GM18526 (cell line): ENCODE measurements around the gene TF.

Experiments
- POLR2A ChIP-seq: IDR thresholded peaks from 3 replicates; pipeline ENCODE4 v1.6.1; 2011; ENCODE audit not compliant: insufficient read length; ENCODE audit errors: extremely low read depth

Gene TF

GRCh38 chr3:133745981-133746711, at the start of gene TF:
Gene TF (plus strand): TSS chr3:133746393. CDS start chr3:133746441, 48 bp downstream.
- no peak for TF ChIP-seq POLR2A

- no peak for TF ChIP-seq POLR2A
Measured at GRCh38 chr3:133697960-133698359, 48.2 kb upstream of the TF start.

GRCh38 chr3:133699467-133699866, 46.7 kb upstream of the TF start:
- no peak for TF ChIP-seq POLR2A

- TF ChIP-seq POLR2A = no peak
Measured at GRCh38 chr3:133699903-133700302, 46.3 kb upstream of the TF start.

- no peak for TF ChIP-seq POLR2A
Measured at GRCh38 chr3:133700351-133700750, 45.8 kb upstream of the TF start.

- TF ChIP-seq POLR2A = no peak
Measured at GRCh38 chr3:133701435-133702358, 44.5 kb upstream of the TF start.

GRCh38 chr3:133703915-133704314, 42.3 kb upstream of the TF start:
- no peak for TF ChIP-seq POLR2A

- no peak for TF ChIP-seq POLR2A
Measured at GRCh38 chr3:133706033-133706432, 40.2 kb upstream of the TF start.

- no peak for TF ChIP-seq POLR2A
Measured at GRCh38 chr3:133709139-133709750, 36.9 kb upstream of the TF start.

- no peak for TF ChIP-seq POLR2A
Measured at GRCh38 chr3:133711013-133711412, 35.2 kb upstream of the TF start.

- TF ChIP-seq POLR2A = no peak
Measured at GRCh38 chr3:133712017-133712416, 34.2 kb upstream of the TF start.

GRCh38 chr3:133713347-133713746, 32.8 kb upstream of the TF start:
- no peak for TF ChIP-seq POLR2A

- no peak for TF ChIP-seq POLR2A
Measured at GRCh38 chr3:133717424-133717823, 28.8 kb upstream of the TF start.

GRCh38 chr3:133722935-133723334, 23.3 kb upstream of the TF start:
- TF ChIP-seq POLR2A = no peak

- no peak for TF ChIP-seq POLR2A
Measured at GRCh38 chr3:133730993-133731392, 15.2 kb upstream of the TF start.

- no peak for TF ChIP-seq POLR2A
Measured at GRCh38 chr3:133733226-133733625, 13.0 kb upstream of the TF start.
